Measurements from ENCODE around the gene ABLIM3.

DNA sequence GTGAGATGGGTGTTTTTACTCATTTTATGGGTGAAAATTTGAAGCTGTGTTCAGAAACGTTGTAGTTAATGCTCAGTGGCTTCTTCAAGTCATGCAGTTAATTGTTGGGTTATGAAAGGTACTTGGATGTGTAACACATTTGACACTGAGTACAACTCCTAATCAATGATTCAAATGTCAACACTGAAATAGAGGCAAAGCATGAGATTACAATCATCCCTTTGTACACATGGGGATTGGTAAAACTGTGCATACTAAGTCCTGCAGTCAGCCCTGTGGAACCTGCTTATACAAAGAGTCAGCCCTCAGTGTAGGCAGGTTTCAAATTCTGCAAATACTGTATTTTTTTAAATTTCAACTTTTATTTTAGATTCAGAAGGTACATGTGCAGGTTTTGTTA, 3.3 kb downstream of the ABLIM3 start:
- TF ChIP-seq CTCF (IDR thresholded peaks at IDR 0.05) (no peak), POLR2A (IDR thresholded peaks at IDR 0.05) (no peak)
